Right kidney (tissue), 1 donor: ENCODE measurements around the gene NEDD4L.
A peak's percentile ranks its signal among the peaks of the same experiment; 100 is the strongest.

Source experiments
- DNase-seq: peaks from one replicate; pipeline ENCODE4 v3.0.0-alpha.2; 2016

NEDD4L gene

DNA sequence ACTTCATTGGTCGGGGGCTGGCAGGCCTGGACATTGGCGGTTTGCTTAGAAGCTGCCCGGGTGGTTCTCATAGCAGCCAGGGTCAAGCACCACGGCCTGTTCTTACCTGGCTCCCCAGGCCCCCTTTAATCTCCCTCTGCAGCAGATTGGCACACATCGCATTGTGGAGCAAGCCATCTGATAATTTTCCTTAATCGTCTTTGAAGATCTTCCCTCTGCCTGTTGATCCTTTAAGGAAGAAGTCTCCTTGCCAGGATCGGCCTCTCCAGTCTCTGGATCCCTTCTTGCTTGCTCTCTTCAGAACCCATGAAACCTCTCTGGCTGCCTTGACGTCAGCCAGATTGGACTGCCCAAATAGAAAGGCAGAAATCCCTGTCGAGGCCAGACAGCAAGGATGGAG lies 75.8 kb downstream of the NEDD4L start:
- no peak for DNase-seq

DNA sequence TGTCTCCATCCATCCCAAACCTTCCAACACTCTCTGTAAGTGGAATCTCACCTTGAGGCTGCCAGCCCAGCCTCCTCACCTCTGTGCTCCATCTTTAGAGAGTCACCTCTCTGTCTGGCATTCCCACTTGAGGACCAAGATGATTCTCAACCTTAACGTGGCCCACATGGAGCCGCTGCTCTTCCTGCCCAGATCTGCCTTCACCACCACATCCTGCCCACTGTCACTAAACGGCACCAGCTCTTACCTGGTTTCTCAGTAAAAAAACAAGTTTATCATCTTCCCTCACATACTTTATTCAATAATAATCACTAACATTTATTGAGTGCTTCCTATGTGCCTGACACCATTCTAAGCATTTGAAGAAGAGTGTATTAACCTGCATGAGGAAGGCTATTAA lies 80.4 kb downstream of the NEDD4L start:
- no peak for DNase-seq

DNA sequence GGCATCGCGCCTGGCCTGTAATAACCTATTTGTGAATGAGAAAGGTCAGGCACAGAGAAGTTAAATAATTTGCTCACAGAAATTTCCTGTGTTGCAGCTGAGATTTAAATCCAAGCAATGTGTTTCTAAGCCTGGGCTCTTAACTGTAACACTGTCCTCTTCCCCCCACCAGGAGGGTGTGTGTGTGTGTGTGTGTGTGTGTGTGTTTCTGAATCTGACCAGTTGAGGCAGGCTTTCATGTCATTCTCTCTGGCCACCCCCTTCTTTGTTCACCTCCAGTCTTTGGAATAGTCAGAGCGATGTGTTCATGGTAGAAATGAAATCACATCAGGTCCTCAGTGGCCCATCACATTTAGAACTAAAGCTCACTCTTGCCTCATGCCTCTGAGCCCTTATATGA lies 81.2 kb downstream of the NEDD4L start:
- DNase-seq = no peak

DNA sequence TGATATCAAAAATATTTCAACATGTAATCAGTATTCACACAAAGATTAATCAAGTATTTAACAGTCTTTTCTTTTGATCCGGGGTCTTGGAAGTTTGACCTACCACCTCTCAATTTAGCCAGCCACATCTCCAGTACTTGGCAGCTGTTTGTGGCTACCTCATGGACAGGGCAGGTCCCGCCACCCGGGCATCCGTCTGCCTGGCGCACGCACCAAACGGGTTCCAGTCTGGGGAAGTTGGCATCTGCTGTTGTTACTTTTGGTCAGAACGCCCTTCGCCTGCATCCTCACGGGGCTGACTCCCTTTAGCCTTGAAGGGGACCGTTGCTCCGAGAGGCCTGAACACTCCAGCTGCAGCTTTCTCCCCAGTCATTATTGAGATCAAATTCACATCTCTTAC lies 81.7 kb downstream of the NEDD4L start:
- no peak for DNase-seq

DNA sequence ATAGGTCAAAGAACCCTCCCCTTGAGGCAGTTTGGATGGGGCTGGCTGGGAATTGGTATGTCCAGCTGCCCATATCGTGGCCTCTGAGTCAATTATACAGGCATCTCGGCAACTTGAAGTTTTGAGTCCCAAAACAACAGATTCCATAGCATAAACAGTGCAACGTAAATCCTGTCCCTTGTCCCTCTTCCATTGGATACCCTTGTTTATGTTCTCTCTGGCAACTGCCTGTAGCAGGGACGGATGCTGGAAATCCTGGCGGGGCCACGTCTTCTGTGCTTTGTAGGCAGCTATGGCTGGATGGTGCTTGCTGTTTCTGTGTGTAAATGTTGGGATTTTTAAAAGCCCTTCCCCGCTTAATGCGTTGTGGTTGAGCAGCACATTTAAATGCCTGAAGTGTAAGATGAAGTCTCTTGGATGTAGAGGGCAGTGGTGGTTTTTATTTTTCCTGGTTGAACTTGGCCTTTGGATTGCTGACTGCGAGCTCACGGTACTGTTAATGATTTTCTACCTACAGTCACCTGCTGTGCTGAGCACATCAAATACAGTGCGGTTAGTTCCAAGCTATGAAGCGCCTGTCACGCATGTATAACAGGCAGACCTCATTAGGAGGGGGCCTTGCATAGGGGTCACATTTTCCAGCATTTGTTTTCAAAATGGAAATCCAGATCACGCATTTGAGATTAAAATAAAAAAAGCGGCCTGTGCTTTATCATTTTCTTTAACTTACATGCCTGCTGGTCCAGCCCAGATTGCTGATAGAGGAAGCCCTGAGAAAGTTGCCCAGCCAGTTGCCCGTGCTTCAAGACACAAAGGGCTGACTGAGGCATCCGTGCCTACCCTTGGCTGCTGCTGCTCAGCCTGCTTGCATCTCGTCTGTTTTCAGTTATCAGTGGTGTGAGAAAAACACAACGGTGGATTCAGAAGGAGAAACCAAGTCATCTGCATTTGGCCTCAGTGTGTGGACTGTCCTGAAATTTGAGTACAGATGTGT lies 84.7 kb downstream of the NEDD4L start:
- peak; percentile 63 for DNase-seq

DNA sequence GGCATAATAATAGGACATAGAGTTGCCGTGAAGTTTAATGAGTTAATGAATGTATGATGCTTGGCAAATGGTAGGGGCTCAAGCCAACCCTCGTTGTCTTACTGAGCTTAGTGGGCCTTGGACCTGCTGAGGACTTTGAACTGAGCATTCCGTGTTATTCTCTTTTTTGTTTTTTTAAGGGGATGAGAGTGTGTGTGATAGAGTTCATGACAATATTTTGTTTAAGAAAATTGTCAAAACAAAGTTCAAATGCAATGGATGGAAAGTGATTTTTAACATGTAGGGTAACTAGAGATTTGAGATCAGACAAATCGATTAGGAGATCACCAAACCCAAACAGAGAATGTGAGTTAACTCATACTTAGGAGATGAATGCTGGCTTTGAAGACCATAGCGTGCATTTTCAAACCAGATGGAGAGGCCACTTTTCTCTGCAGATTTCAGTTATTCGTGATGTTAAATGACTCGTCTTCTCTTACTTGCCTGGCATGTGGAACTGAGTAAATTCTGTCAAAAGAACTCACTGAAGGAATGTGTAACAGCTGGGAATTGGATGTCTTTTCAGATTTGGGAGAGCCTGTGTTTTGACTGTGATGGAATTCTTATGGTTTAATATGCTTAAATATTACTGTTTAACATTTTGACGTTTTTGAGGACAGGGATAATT lies 88.7 kb downstream of the NEDD4L start:
- no peak for DNase-seq

DNA sequence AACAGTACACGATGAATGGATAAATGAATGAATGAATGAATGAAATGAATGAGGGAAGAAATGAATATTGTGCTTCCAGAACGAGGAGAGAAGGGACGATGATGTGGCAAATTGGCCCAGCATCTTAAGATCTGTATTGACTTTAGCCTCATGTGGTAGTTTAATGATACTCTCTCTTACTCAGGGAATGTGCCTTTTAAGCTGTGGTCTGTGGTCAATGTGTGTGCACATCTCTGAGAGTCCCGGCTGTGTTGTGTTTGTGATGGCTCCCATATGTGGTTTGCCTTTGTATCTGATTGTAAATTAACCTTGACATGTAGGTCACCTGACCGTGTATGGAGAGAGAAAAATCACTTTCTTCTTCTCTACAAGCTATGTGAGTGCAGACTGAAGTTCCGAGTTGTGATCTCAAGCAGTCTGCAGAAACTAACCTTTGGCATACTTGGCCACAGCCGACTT lies 91.2 kb downstream of the NEDD4L start:
- no peak for DNase-seq

DNA sequence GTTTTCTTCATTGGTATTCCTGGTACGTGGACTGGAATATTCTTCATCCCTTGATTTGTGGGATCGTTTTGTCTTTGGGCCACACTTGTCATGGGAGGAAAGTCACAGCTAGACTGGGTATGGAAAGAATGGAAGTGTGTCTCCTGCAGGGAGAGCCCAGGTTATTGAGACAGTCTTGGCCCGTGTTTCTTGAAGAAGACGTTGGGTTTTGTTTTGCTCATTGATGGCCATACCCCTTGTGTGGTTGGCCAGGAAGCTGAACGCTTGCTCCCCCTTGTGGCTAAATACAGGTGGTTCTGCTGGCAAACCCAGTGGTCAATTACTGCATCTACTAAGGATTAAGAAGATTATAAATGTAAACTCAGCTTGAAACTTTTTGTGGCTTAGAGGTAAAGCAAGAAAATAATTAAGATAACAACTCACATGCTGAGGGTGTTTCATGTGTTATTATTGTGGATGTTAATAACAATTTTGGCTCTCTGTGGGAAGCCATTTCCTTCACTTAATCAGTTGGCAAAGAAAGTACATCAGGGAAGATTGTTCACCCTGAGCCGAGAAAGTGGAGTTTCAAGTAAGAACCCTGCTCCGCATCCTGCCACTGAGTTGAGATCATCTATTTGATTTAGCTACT lies 91.8 kb downstream of the NEDD4L start:
- DNase-seq = no peak

DNA sequence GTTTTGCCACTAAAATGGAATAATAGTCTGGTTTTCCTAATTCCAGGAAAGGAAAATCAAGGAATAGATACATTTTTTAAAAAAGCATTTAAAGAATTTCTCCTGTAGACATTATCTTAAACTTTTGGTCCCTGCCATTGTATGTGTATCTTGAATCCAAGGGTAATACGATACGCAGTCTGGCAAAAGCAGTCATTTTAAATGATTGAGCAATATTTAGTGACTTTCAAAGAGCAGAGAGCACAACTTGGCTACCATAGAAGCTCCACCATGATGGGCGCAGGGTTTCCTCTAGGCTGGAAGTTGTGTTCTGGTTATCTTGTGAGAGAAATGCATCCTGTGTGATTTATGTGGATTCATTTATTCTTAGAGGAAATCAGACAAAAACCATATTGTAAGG lies 92.9 kb downstream of the NEDD4L start:
- no peak for DNase-seq

DNA sequence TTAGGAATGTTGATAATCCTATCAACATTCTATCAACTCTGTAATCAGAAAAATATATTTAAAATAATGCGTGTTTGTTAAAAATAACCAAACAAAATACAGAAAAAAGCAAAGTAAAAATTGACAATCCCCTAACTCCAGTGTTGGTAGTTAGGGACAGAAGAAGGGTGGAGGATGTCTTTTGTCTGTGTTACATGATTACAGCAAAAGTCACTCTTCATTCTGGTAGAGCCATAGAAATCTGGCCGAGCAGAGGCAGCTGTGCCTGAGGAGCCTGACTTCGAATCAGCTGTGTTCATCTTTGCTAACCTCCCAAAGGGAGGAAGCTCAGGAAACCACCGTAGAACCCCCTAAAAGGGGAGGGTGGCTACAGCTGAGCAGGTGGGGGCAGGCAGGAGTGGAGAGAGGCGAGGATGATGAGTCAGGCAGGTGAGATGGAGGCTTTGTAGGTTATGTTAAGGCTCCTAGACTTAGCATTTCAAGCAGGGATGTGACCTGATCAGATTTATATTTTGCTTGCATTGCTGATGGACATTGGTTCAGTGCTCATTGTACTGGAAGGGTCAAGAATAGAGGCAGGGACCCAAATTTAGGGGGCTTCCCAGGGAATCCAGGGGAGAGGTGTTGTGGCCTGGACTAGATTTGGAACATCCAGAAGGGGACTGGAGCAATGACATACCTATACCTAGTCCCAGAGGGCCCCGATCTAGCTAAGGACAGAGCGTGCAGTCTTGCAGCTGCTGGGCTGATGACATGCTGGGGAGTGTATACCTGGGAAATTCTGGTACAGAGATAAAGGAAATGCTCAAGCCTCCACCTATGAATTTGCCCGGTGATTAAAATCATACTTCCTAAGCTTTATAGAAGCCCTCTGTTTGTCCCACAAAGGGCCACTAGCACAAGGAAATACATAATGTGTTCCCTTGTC lies 95.7 kb downstream of the NEDD4L start:
- no peak for DNase-seq

DNA sequence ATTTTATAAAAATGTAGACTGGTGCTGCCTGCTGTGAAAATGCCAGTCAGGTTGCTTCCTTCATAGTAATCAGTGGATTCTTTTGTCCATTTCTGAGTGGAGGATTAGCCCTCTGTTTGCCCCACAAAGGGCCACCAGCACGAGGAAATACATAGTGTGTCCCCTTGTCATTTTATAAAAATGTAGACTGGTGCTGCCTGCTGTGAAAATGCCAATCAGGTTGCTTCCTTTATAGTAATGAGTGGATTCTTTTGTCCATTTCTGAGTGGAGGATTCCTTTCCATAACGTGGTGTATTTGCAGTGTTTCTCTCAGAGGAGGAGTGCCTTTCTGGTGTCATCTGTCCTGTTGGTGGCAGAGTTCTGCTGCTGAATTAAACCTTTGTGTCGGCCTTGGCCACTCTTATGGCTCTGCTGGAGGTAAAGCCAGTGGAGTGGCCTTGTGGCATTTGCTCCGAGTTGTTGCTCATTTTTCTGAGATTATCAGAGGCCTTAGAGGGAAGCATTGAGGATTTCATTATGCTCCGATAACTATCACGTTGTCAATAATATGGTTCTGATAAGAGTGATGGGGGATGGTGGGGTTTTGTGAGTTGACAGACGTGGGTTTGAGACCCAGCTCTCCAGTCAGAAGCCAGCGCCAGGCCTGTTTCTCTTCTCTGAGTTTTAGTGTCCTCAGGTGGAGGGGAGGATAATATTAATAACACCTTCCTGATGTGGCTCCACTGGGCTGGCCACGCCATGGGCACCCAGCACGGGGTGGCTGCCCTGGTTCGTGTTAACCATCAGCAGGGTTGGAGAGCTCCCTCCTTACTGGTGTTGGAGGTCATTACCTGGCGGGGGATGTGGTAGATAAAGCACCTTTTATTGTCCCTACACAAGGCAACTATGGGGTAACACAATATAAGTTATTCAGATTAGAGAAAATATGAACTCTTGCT lies 96.6 kb downstream of the NEDD4L start:
- DNase-seq = no peak

DNA sequence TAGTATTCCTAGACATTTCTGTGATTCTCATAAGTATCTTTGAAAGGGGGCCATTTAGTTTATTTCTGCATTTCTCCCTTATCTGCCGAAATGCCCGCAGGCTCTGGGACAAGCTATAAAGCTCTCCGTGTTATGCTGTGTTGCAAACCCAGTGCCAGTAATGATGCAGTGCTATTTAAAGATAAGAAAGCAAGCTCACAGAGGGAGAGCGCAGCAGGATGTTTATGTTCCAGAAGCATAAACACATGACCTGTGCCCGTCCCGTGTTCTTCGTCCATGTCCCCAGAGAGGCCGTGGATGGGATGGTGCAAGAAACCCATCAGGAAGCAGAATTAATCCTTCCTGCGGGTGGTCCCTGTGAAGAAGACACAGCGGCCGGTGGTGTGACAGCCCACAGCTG lies 99.4 kb downstream of the NEDD4L start:
- DNase-seq = no peak

DNA sequence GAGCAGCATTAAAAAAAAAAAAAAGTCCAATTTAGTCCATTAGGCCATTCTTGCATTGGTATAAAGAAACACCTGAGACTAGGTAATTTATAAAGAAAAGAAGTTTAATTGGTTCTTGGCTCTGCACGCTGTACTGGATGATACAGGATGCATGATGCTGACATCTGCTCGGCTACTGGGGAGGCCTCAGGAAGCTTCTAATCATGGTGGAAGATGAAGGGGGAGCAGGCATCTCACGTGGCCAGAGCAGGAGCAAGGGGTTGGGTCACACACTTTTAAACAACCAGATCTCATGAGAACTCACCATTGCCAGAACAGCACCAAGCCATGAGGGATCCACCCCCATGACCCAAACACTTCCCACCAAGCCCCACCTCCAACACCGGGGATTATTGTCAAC lies 100.1 kb downstream of the NEDD4L start:
- DNase-seq = no peak

DNA sequence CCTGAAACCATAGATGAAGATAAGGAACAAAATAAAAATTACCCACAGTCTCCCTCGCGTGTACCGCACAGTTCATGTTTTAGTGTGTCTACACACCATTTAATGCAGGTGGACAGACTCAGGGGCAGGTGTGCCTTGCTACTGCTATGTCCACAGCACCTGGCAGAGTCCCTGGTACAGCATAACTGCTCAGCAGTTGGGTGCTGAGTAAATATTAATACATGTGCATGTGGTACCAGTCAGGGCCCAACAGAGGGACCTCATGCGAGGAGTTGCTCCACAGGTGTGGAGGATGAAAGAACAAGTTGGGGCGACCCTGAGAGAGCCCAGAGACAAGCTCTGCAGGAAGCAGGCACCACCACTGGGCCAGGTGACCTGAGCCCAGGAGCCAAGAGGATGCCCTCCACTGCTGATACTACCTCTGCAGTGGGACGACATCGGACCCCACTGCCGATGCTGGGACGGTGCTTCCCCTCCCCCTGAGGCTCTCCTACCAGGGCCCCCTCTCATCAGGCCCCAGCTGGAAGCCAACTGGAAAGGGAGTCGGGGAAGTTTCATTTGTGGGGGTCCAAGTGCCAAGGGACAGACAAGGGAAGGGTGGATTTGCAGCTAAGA lies 100.8 kb downstream of the NEDD4L start:
- no peak for DNase-seq

DNA sequence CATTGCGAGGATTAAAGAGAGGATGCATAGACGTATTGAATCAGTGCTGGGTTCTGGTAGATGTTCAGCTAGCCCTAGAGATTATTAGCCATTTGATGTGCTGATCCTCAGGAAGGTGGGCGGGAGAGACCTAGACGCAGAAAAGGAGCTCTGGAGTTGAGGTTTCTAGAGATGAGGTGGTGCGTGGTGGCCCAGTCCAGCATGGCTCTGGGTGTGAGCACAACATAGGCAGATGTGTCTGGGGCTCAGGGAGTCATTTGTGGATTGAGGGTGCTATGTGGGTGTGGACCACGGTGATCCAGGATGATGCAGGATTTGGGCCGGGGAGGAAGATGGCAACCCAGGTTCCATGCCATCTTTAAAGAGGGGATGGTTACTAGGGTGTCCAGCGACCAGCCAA lies 102.1 kb downstream of the NEDD4L start:
- no peak for DNase-seq

DNA sequence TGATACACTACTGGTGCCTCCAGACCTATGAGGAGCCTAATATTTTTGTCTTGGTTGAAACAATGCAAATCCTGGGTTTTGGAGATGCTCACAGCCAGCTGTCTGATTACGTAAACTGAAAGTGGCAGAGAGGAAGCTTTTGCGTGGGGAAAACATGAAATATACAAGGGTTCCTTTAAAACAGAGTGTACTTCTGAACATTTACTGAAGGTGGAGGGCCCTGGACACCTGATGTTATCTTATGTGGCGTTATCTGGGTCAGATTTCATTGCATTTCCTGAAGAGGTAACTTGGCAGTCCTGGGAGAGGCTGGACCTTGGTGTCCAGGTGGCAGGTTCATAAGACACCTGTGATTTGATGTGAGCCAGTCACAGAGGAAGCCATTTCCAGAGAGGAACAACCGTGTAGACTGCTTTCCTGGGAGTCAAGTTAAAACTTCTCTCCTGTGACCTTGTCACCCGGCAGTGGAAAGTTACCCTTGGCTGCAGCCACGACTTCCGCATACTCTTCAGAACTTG lies 105.0 kb downstream of the NEDD4L start:
- DNase-seq = no peak

DNA sequence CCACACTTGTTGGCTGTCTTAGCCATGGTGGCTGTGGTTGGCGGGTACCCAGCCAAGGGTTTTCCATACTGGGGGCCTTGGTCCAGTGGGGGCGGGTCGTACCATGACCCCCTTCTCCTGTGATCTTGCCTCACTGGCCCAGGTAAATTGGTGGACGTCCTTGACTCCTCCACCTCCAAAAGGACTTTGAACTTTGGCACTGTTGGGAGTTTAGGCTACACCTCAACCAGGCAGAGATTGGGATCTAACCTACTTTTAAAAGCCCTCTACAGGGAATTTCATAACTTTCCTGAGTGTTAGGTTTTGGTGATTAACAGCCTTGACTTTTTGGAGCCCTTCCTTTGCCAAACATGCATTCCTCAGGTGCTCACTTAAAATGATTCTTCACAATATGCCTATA lies 106.7 kb downstream of the NEDD4L start:
- DNase-seq = no peak

DNA sequence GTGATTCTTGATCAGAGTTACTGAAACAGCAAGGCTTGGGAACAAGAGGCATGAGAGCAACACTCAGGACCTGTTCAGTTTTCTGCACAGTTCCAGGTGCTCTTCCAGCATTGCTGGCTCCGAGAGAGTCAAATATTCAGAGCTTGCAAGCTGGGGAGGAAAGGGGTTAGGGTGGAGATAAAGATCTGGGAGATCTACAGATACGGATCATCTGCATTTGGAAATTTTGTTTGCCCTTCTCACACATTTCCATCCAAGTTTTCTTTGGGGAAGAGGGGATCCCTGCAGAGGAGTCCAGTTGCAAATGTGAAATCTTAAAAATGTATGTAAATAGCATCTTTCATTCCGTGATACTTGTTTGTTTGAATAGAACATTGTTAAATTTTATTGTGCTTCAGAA lies 108.2 kb downstream of the NEDD4L start:
- no peak for DNase-seq

DNA sequence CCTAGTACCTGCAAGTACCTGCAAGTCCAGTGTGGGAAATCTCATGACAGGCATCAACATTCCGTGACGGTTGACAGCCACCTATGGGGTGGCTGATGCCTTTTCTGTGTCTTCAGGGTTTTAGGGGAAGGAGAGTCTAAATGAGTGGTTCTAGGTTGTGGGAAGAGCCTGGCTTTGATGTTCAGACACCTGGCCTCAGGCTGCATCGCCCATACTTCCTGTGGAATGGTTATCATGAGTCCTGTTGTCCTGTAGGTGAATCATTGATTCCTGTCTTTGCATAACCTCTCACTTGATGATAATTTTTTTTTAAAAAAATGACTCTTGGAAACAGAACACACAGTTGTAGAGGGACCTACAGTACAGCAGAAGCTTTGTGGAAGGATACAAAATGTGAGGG lies 108.9 kb downstream of the NEDD4L start:
- no peak for DNase-seq

DNA sequence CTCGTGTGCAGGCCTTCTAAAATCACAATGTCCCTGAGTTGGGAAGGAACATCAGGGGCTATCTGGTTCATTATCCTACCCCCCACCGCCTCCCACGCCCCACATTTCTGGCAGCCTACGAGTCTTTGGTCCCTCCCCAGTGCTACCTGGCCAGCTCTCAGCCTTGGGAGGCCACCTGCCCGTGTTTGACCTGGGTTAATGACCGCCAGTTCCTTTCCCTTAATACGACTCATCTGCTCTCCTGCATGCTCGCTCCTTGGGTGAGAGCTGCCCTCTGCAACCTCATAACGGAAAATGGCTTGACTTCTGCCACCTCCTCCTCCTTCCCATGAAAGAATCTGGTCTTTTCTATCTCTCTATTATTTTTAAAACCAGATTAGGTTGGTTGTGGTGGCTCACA lies 112.5 kb downstream of the NEDD4L start:
- no peak for DNase-seq
